SK-N-SH treated with all-trans-retinoic acid at 6 μM for 48 hours (cell line): ENCODE measurements around the gene CTNNA3.

ENCODE experiments used
- ATAC-seq: fragments of 200-7000 bp; cut with Tn5 transposase; 3 replicates; pipeline ENCODE4 v1.9.1; 2020; ENCODE audit warnings: mild to moderate bottlenecking, moderate library complexity
- BACH2 ChIP-seq: fragments of 250-450 bp; sonication (Bioruptor Pico); IDR thresholded peaks from 2 replicates; pipeline ENCODE4 v1.9.0; 2021; ENCODE audit warnings: mild to moderate bottlenecking, borderline replicate concordance
- CSDC2 ChIP-seq: fragments of 250-450 bp; sonication (Bioruptor Pico); IDR thresholded peaks from 2 replicates; pipeline ENCODE4 v1.5.0; 2020; ENCODE audit warnings: mild to moderate bottlenecking, moderate library complexity
- GLIS3 ChIP-seq: fragments of 250-450 bp; sonication (Bioruptor Pico); IDR thresholded peaks from 2 replicates; pipeline ENCODE4 v1.5.0; 2020; ENCODE audit warnings: mild to moderate bottlenecking, moderate library complexity
- ISL1 ChIP-seq: fragments of 250-450 bp; sonication (Bioruptor Pico); IDR thresholded peaks from 2 replicates; pipeline ENCODE4 v2.1.2; 2022; ENCODE audit warnings: mild to moderate bottlenecking, moderate library complexity
- OSR1 ChIP-seq: fragments of 250-450 bp; sonication (Bioruptor Pico); IDR thresholded peaks from 2 replicates; pipeline ENCODE4 v1.8.0; 2022; ENCODE audit warnings: moderate library complexity, mild to moderate bottlenecking, inconsistent platforms
- POU6F1 ChIP-seq: fragments of 250-450 bp; sonication (Bioruptor Pico); IDR thresholded peaks from 2 replicates; pipeline ENCODE4 v1.8.0; 2021; ENCODE audit warnings: low read depth, mild to moderate bottlenecking, moderate library complexity, borderline replicate concordance
- PPARA ChIP-seq: fragments of 250-450 bp; sonication (Bioruptor Pico); IDR thresholded peaks from 2 replicates; pipeline ENCODE4 v1.5.0; 2020; ENCODE audit warnings: mild to moderate bottlenecking, borderline replicate concordance
- RARB ChIP-seq: fragments of 250-450 bp; sonication (Bioruptor Pico); IDR thresholded peaks from 2 replicates; pipeline ENCODE4 v1.8.0; 2021; ENCODE audit warnings: mild to moderate bottlenecking, moderate library complexity
- SNAI2 ChIP-seq: fragments of 250-450 bp; sonication (Bioruptor Pico); IDR thresholded peaks from 2 replicates; pipeline ENCODE4 v1.5.0; 2020; ENCODE audit warnings: mild to moderate bottlenecking, moderate library complexity
- TCF4 ChIP-seq: fragments of 250-450 bp; sonication (Bioruptor Pico); IDR thresholded peaks from 2 replicates; pipeline ENCODE4 v1.8.0; 2021; ENCODE audit warnings: mild to moderate bottlenecking, moderate library complexity, borderline replicate concordance
- TSHZ2 ChIP-seq: fragments of 250-450 bp; sonication (Bioruptor Pico); IDR thresholded peaks from 2 replicates; pipeline ENCODE4 v1.5.0; 2020; ENCODE audit warnings: mild to moderate bottlenecking, moderate library complexity
- ZC3H10 ChIP-seq: fragments of 250-450 bp; sonication (Bioruptor Pico); IDR thresholded peaks from 2 replicates; pipeline ENCODE4 v1.5.1; 2021; ENCODE audit warnings: mild to moderate bottlenecking, moderate library complexity
- ZFP30 ChIP-seq: fragments of 450-650 bp; formaldehyde crosslinking; IDR thresholded peaks from 2 replicates; pipeline ENCODE4 v1.5.0; 2022; ENCODE audit warnings: mild to moderate bottlenecking, moderate library complexity
- ZNF565 ChIP-seq: fragments of 450-650 bp; formaldehyde crosslinking; conservative IDR thresholded peaks from 2 replicates; pipeline ENCODE4 v1.5.0; 2020; ENCODE audit warnings: low read depth, mild to moderate bottlenecking, moderate library complexity
- ZNF70 ChIP-seq: fragments of 450-650 bp; formaldehyde crosslinking; IDR thresholded peaks from 2 replicates; pipeline ENCODE4 v1.5.0; 2020; ENCODE audit warnings: mild to moderate bottlenecking, moderate library complexity
- ZNF8 ChIP-seq: fragments of 450-650 bp; formaldehyde crosslinking; IDR thresholded peaks from 2 replicates; pipeline ENCODE4 v1.5.0; 2020; ENCODE audit warnings: mild to moderate bottlenecking, moderate library complexity
- TF ChIP-seq, protein P1 (sequence below): fragments of 250-450 bp; sonication (Bioruptor Pico); IDR thresholded peaks from 2 replicates; pipeline ENCODE4 v1.8.0; 2020; ENCODE audit warnings: mild to moderate bottlenecking, moderate library complexity, borderline replicate concordance
- TF ChIP-seq, protein P2 (sequence below): fragments of 250-450 bp; sonication (Bioruptor Pico); IDR thresholded peaks from 2 replicates; pipeline ENCODE4 v1.5.1; 2020; ENCODE audit warnings: low read depth, mild to moderate bottlenecking, moderate library complexity
- TF ChIP-seq, protein P3 (sequence below): fragments of 250-450 bp; sonication (Bioruptor Pico); IDR thresholded peaks from 2 replicates; pipeline ENCODE4 v1.5.1; 2021; ENCODE audit warnings: mild to moderate bottlenecking, moderate library complexity

Gene CTNNA3

DNA sequence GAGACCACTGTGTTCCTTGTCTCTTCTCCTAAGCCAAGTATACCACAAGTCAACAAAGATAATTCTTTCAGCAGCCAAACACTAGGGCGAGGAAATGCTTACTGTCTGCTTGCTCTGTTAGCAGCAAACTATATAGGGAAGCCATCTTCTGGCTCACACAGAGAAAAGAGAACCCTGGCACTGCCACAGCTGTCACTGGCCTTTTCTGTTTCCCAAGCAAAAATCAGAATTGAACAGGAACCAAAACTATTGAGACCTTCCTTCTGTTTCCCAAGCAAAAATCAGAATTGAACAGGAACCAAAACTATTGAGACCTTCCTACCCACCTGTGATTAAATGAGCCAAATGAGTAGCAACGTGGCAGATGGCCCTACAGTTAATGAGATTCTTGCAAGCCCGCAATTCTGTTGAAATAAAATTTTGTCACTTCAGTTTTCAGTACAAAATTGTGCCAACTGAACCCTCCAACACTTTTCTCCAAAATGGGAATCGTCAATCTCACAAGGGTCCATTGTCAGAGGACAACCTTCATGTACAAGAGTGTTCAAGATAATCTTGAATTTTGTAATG, 715.7 kb downstream of the CTNNA3 start:
- no peak for ATAC-seq
- TF ChIP-seq ISL1 (CRISPR knock-in tag) (no peak), RARB (CRISPR knock-in tag) (no peak), TSHZ2 (no peak), PPARA (CRISPR knock-in tag) (no peak), ZFP30 (CRISPR knock-in tag) (no peak), SNAI2 (CRISPR knock-in tag) (no peak), ZNF565 (no peak), POU6F1 (no peak), OSR1 (CRISPR knock-in tag) (no peak), GLIS3 (CRISPR knock-in tag) (no peak), ZNF70 (CRISPR knock-in tag) (no peak), ZNF8 (CRISPR knock-in tag) (no peak), ZC3H10 (CRISPR knock-in tag) (no peak), BACH2 (CRISPR knock-in tag) (no peak), TCF4 (CRISPR knock-in tag) (no peak)
- TF ChIP-seq, protein P1, sequence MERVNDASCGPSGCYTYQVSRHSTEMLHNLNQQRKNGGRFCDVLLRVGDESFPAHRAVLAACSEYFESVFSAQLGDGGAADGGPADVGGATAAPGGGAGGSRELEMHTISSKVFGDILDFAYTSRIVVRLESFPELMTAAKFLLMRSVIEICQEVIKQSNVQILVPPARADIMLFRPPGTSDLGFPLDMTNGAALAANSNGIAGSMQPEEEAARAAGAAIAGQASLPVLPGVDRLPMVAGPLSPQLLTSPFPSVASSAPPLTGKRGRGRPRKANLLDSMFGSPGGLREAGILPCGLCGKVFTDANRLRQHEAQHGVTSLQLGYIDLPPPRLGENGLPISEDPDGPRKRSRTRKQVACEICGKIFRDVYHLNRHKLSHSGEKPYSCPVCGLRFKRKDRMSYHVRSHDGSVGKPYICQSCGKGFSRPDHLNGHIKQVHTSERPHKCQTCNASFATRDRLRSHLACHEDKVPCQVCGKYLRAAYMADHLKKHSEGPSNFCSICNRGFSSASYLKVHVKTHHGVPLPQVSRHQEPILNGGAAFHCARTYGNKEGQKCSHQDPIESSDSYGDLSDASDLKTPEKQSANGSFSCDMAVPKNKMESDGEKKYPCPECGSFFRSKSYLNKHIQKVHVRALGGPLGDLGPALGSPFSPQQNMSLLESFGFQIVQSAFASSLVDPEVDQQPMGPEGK: no peak
- TF ChIP-seq, protein P2, sequence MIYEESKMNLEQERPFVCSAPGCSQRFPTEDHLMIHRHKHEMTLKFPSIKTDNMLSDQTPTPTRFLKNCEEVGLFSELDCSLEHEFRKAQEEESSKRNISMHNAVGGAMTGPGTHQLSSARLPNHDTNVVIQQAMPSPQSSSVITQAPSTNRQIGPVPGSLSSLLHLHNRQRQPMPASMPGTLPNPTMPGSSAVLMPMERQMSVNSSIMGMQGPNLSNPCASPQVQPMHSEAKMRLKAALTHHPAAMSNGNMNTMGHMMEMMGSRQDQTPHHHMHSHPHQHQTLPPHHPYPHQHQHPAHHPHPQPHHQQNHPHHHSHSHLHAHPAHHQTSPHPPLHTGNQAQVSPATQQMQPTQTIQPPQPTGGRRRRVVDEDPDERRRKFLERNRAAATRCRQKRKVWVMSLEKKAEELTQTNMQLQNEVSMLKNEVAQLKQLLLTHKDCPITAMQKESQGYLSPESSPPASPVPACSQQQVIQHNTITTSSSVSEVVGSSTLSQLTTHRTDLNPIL (CRISPR knock-in tag): no peak
- TF ChIP-seq, all 23 proteins: peak for 0

- no peak for ATAC-seq
- TF ChIP-seq, protein P3, sequence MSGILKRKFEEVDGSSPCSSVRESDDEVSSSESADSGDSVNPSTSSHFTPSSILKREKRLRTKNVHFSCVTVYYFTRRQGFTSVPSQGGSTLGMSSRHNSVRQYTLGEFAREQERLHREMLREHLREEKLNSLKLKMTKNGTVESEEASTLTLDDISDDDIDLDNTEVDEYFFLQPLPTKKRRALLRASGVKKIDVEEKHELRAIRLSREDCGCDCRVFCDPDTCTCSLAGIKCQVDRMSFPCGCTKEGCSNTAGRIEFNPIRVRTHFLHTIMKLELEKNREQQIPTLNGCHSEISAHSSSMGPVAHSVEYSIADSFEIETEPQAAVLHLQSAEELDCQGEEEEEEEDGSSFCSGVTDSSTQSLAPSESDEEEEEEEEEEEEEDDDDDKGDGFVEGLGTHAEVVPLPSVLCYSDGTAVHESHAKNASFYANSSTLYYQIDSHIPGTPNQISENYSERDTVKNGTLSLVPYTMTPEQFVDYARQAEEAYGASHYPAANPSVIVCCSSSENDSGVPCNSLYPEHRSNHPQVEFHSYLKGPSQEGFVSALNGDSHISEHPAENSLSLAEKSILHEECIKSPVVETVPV (CRISPR knock-in tag): no peak
- TF ChIP-seq ZNF8 (CRISPR knock-in tag): no peak
- no peak for TF ChIP-seq CSDC2 (CRISPR knock-in tag)
- TF ChIP-seq RARB (CRISPR knock-in tag): no peak
- TF ChIP-seq, protein P1: no peak
- no peak for TF ChIP-seq PPARA (CRISPR knock-in tag)
- TF ChIP-seq ZC3H10 (CRISPR knock-in tag): no peak
Measured at GRCh38 chr10:66964946-66965345, 731.0 kb downstream of the CTNNA3 start.

DNA sequence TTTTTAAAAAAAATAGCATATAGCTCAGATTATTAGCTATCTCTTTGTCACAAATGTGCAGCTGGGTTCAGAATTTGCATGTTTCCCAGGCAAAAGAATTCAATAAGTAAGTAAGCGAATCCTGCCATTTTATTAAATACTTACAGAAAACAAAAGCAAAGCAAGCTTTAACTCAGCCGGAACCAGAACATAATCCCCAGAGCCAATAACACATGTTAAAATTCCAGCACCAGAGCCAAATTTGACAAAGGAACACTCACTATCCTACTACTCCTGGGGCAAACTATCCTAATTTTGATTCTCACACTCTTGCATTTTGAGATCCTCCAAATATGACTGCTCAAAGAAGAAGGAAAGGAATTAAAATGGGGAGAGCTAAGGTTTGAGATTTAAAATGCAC, 737.5 kb downstream of the CTNNA3 start:
- no peak for TF ChIP-seq POU6F1
- no peak for TF ChIP-seq OSR1 (CRISPR knock-in tag)
- no peak for TF ChIP-seq GLIS3 (CRISPR knock-in tag)
- TF ChIP-seq, protein P3 (CRISPR knock-in tag): no peak
- TF ChIP-seq ZNF70 (CRISPR knock-in tag): no peak
- no peak for TF ChIP-seq PPARA (CRISPR knock-in tag)
- TF ChIP-seq, all 23 proteins: peak for 0
- ATAC-seq: no peak
